Suppressor macrophage treated with lipopolysaccharide for 1 hour (primary cell): ENCODE measurements around the gene RIPOR3.
"Not testable (repeated sequence)": the region's sequence is repeated elsewhere in the genome, so short reads cannot be mapped to it uniquely, and the experiment has no call there.

ENCODE experiments used
- DNase-seq, 3 donors: peaks; one replicate each; pipeline ENCODE4 v3.0.0-alpha.2; 2020 to 2022

RIPOR3 gene

DNA sequence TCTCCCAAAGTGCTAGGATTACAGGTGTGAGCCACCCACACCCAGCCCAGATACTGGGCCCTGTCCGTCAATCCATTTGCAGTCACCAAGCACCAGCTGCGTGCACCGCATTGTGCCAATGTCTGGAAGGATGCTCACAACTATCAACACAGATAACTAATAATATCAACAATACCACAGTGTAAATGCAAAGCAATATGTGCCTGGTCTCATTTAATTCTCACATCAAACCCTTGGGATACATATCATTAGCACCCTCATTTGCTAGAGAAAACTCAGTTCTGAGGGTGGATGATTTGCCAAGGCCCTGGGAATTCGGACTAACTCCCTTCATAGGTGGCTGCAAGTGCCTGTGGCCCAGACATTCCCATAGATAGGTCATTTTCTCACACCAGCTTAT is 14.5 kb downstream of the RIPOR3 start:
- no peak for DNase-seq

DNA sequence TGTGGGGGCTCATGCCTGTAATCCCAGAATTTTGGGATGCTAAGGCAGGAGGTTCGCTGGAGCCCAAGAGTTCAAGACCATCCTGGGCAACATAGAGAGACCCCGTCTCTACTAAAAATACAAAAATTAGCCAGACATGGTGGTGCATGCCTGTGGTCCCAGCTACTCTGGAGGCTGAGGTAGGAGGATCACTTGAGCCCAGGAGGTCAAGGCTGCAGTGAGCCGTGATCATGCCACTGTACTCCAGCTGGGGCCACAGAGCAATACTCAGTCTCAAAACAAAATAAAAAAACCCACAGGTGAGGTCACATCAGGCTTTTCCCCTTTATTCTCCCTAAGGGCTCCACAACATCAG is 15.0 kb downstream of the RIPOR3 start:
- not testable (repeated sequence) for DNase-seq

DNA sequence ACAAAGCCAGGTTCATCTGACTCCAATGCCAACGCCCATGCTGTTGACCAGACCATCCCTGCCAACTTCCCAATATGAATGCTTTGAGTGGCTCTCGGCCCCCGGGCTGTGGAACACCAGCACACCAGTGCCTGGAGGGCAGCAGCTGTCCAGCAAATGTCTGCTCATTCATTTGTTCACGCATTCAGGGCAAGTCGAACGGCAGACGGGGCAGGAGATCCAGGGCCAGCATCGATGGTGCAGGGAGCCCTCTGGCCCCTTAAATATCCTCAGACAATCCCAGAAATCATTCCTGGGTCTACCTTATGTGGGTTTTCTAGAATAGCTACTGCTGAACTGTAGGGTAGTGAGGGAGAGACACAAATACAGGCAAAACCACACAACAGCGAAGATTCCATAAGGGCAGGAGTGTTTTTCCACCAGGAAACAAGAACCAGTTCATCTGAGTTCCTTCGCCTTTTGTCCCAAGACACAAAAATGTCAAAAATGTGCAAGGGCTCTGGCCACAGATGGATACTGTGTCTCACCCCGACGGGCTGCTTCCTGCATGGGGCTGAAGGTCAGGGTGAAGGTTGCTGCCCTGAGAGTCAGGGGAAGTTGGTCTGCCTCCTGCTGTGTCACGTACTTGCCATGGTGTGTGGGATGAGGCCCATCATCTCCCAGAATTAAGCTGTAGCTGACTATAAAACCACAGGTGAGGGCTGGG is 15.5 kb downstream of the RIPOR3 start:
- peak in 1 of 3 donors; percentile 3 for DNase-seq

DNA sequence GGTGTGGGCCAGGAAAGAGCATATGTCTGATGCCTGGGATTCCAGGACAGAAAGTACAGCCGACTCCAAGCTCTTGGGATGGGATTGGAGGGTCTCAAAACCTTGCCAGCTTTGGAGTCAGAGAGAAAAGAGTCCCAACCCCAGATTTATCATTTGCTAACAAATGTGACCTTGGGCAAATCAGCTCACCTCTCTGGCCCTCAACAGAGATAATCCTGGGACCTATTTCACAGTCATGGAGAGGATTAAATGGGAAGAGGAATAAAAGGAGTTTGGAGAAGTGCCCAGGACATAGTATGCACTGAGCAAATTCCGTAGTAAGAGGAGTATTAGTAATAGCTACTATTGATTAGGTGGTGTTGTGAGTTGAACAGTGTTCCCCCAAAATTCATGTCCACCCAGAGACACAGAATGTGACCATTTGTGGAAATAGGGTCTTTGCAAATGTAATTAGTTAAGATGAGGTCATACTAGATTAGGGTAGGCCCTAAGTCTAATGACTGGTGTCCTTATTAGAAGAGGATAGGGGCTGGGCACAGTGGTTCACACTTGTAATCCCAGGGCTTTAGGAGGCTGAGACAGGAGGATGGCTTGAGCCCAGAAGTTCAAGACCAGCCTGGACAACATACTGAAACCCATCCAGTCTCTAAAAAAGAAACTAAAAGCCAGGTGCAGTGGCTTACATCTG is 17.1 kb downstream of the RIPOR3 start:
- no peak for DNase-seq

DNA sequence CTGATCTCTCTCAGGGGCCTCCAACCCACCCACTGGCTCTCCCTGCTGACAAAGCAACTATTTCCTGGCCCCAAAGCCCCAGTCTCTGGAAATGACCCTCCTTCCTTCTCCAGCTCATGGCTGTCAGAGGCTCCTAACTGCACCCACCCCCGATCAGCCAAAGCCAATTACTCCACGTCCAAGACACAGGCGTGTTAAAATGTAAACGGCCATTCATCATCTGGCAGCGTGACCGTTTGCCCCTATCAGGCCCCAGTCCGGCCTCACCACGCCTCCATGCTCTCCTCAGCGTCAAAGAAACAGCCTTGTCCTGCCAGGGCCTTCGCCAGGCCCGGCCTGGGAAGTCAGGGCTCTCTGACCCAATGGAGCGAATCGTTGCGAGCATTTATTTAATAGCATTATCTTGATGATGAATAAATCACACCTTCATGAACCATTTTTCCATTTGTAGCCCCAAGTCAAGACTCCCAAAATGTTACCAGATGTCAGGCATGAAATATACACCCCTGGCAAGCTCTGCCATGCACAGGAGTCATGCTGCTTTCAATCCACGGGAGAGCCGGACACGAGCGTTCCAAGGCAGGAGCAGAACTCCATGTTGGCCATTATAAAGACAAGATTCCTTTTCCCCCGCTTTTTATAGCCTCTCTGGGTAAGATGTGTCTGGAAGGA is 17.7 kb downstream of the RIPOR3 start:
- no peak for DNase-seq

DNA sequence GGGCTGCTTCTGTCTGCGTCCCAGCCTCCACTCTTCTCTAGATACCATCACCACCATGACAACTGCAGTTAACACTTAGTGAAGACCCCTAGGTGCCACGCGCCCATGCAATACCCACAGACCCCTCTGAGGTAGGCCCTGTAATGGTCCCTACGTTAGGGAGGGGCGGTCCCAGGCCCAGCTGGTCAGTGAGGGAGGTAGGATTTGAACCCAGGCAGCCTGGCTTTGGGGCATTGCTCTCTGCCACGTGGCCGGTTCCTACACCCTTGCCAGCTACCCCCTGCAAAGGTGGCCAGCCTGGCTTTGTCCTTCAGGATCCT is 18.2 kb downstream of the RIPOR3 start:
- DNase-seq: no peak

DNA sequence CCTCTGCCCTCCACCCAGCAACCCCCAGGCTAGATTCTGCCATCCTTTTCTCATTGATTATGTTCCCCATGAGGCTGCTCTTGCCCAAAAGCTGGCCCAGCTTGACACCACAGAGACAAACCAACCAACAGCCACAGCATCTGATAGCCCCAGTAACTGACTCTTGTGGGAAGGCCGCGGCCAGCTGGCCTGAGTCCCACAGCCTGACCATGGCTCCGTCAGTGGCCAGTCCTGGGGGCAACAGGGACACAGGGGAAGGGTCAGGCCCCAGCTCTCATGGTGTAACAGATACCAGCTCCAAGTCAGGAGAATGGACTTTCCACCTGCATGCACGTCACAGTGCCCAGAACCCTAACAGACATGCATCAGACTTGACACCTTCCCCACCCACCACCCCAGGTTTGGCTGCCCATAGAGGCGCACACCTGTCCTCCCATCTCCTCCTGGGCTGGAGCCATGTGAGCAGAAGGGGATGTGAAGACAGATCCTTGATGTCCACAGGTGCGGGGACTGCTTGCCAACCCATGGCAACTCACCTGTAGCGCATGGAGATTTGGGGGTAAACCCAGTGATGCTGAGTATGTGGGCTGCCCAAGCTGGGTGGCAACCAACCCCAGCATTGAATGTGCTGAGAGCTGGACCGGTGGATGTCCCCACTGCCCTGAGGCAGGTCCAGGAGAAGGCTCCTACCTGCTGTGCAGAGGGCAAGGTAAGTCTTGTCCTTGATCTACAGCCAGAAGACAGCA is 18.8 kb downstream of the RIPOR3 start:
- DNase-seq: no peak

DNA sequence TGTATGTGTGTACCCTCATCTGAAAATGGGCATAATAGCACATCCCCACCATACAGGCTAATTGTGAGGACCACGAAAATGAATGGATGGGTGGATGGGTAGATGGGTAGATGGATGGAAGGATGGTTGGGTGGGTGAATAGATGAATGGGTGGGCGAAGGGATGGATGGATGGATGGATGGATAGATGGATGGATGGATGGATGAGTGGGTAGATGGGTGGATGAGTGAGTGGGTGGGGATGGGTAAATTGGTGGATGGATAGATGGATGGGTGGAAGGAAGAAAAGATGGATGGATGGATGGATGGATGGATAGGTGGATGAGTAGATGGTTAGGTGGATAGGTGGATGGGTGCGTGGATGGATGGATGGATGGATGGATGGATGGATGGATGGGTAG is 19.7 kb downstream of the RIPOR3 start:
- DNase-seq: no peak

DNA sequence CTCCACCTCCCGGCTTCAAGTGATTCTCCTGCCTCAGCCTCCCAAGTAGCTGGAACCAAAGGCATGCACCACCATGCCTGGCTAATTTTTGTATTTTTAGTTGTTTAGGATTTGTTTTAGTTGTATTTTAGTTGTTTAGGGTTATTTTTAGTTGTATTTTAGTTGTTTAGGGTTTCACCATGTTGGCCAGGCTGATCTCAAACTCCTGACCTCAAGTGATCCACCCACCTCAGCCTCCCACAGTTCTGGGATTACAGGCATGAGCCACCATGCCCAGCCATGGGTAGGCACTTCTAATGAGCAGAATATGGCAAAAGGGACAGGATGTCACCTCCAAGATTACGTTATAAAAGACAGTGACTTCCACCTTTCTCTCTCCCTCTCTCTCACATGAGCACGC is 20.3 kb downstream of the RIPOR3 start:
- not testable (repeated sequence) for DNase-seq

DNA sequence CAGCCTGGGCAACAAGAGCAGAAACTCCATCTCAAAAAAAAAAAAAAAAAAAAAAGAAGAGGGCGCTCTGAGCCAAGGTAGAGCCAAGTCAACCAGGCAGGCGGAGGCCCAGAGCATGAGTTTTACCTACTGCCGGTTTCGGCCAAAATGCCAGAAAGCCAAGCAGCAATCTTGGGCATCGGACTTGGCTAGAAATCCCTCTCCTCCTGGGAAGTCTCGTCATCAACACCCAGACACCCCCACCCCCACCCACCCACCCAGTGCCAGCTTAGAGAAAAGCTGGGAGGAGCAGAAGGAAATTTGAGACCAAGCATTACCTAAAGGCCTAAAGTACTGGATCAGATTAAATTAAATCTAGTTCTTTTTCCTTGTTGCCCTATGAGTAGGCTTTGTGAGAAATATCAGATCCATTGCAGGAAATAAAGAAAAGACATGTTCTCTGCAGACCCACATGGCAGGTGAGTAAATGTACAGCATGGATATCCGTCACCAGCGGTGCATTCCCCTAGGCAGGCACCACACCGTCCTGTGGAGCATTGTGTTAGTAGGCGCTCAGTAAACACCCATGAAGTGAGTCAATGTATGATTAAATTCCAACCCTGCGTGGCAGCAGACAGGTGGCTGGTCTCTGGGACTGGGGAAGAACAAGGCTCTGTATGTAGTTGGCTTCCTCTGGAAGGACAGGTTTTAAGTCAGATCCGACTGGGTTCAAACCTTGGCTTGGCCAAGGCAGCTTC is 21.0 kb downstream of the RIPOR3 start:
- DNase-seq: no peak

DNA sequence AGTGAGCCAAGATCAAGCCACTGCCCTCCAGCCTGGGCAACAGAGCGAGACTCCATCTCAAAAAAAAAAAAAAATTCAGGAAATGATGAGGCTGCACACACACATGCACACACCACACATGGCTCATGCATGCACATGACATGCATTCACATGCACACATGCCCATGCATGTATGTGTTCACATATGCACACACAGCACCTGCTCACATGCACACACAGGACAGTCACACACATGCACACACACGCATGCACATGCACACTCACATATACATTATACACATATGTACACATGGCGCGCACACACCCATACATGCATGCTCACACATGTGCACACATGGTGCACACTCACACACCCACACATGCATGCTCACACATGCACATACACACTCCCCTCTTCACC is 22.5 kb downstream of the RIPOR3 start:
- no peak for DNase-seq

DNA sequence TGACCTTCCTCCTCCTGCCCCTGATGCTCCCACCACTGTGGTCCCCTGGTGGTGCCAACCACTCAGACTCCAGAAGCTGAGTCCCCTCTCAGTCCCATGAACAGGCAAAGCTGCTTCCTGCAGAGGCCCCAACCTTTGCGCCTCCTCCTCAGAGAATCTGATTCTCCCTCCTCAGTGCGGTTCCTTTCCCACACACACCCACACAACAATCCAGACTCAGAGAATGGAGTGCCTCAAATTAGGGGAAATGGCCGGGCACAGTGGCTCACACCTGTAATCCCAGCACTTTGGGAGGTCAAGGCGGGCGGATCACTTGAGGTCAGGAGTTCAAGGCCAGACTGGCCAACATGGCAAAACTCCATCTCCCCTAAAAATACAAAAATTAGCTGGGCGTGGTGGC is 23.0 kb downstream of the RIPOR3 start:
- no peak for DNase-seq

DNA sequence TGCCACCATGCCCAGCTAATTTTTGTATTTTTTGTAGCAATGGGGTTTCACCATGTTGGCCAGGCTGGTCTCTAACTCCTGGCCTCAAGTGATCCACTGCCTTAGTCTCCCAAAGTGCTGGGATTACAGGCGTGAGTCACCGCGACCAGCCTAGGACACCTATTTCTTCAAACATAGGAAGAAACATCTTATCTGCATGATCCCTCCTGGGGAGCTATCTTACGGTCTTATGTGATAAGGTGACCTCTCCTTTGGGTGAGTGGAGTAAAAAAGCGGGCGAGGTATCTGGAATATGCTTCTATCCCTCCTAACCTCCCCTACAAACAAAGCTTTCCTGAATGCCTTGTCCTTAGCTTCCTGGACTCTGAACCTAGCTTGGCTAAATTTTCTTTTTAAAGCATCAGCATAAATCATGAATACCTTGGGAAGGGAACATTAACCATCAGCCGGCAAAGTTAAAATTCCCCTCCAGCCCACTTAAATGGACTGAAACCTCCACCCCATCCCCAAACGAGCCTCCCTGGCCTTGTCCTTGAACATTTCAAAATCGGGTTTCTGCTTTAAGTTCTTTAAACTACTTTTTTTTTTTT is 24.5 kb downstream of the RIPOR3 start:
- DNase-seq: no peak

DNA sequence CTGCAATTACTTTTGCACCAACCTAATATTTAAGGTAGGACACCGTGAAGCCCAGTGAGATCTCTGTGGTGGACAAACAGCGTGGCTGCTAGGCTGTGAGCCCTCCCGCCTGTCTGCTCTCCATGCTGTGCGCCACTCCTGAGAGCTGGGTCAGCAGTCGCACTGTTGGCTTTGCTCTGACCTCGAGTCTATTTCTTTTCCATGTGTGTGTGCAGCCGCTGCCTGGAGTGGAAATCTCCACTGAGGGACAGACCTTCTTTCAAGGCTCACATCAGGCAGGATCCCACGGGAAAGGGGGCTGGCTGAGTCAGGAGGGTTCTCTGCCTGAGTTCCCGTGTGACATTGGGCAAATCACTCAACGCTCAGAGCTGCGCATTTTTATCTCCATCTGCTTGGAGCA is 27.1 kb downstream of the RIPOR3 start:
- no peak for DNase-seq

DNA sequence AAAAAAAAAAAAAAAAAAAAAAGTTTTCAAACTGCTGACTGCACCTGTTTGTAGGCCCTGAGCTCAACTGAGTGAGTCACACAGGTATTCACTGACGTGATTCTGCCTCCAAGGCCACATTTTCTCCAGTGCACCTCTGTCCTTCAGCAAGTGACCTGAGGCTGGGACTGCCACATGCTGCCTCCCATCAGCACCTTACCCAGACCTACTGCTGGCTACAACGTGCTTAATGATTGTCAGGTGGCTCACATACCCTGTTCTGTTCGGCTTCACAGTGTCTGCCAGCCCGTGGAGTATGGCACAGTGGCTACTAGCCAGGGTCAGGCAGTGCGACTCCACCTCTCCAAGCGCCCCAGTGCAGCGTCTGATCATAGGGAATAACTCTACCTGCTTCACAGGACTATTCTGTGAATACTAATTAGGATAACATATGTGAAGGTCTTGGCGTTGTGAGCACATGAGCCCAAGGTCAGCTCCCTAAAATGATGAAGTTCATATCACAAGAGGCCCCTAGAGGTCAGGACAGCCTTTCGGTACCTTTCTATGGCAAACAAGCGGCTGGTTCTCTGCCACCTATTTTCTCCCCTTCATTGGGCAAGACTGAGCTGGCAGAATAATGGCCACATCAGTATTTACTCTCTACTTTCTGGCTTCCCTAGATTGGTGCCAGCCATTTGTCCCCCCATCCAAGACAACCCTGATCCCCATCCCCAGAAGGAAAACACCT is 28.1 kb downstream of the RIPOR3 start:
- peak in 2 of 3 donors; percentile 8 to 28 for DNase-seq

DNA sequence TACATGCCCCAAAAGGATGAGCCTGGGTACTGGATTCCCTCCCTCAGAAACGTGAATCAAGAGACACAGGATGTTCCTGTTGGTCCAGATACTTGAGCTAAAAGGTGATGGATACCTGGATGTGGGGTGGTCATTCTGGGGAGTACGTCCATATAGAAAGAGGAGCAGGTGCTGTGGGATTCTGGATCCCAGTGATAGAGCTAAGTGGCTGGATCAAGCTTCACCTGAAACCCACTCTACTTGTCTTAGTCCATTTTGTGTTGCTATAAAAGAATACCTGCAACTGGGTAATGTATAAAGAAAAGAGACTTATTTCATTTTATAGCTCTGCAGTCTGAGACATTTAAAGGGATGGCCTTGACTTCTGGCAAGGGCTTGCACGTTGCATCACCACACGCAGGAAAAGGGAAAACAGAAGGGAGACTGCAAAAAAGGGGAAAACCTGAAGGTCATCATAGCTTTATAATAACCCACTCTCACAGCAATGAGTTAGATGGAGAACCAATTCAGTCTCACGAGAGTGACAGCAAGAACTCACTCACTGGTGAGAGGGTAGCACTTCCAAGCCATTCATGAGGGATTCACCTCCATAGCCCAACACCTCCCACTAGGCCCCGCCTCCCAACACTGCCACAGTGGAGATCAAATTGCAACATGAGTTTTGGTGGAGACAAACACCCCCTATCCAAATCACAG is 31.2 kb downstream of the RIPOR3 start:
- peak; percentile 19 to 40 (median 39) for DNase-seq

DNA sequence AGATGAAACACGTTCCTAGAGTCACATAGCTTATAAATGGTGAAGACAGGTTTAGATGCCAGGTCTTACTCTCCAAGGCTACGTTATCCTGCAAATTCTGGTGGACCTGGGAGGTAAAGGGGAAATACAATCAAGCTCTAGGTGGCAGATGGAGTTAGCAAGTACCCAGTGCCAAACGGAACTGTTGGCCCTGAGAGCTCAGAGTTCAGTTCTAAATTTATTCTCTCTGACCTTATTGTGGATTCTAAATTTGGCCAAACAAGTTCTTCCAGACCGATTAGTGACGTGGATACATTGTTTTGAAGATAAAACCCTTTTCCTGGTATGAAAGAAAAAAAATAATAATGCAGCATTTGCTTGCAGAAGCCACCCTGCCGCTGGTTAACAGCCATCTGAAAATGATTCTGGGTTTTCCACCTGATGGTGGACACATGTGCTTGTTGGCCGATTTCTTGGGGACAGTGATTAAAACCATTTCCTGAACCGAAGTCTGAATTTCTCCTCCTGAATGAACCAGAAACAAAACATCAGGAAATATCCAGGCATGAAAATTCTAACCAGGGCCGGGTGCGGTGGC is 32.5 kb downstream of the RIPOR3 start:
- no peak for DNase-seq

DNA sequence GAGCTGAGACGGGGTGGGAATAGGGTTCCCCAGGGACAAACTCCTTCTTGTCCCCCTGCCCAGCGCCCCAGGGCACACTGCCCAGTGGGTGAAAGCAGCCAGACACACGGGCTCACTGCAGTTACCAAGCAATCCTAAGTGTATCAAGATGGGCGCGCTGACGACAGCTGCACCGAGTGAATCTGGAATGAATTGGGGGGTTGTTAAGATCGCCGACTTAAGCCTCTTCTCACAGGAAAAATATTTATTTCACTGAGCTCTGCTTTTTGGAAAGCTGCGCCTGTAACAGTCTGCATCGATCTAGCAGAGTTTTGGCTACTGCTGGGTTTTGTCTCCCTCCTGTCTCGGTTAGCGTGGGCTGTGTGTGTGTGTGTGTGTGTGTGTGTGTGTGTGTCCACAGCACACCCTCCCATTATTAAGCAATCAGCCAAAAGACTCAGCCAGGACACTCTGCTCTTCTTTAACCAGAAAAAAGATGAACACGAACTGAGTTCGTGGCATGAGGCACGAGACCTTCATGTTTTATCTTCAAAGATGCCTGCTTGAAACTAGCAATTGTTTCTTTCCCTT is 35.9 kb downstream of the RIPOR3 start:
- DNase-seq: no peak

DNA sequence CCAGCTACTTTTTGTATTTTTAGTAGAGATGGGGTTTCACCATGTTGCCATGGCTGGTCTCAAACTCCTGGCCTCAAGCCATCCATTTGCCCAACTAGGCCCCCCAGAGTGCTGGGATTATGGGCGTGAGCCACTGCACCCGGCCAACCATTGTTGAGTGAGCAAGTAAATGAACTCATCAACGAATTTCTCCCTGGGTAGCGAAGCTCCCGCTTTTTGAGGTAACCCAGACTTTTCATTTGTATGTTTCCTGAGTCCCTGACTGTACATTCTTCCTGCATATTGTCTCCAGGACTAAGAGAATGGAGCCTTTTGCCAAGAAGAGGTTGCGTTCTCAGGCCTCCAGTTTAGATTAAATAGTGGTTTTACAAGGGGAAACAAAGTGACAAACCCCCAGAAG is 36.4 kb downstream of the RIPOR3 start:
- DNase-seq: no peak

DNA sequence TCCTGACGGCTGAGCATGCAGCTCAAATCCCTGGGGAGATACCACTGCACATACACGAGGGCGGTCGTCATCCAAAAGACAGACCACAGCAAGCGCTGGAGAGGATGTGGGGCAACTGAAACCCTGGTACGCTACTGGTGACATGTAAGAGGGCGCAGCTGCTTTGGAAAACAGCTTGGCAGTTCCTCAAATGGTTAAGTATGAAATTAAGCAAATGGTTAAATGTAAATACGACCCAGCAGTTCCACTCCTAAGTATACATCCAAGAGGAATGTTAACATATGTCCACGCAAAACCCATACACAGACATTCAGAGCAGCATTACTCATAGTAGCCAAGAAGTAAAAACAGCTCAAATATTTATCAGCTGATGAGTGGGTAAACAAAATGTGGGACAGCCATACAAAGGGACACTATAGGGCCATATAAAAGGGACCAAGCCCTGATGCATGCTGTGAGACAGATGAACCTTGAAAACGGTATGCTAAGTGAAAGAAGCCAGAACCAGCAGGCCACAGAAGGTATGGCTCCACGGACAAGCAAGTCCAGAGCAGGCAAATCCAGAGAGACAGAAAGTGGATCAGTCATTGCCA is 38.5 kb downstream of the RIPOR3 start:
- DNase-seq: no peak
